ENCODE results near the gene GMDS. TPM values are rescaled to one million over a fixed set of nuclear protein-coding genes. Genes with fewer than 3 reads are reported as not detected.
A peak's percentile ranks its signal among the peaks of the same experiment; 100 is the strongest.

GMDS gene
- total and polyA plus RNA-seq, 2 of the 13 experiments (the other 11 are each of a cell fraction or from before 2014, with no cell fraction given), result 64.4 to 112 TPM

DNA sequence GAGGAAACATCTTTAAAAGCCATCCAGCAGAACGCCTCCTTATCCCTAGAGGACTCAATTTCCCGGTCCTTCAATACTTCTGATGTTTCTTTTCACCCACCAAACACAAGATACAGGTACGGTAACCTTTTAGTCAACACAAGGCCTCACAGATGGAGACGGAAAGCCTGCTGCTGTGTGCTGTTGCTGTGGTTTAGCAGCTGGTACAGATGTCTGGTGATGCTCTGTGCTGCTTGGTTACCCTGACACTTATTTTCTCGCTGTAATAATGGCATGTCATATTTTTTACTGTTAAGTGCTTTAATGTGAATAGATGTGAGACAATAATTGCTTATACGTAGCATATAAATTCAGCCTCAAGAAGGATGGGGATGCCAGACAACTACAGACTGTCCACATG, 25.3 kb downstream of the GMDS start:
- Histone ChIP-seq H3K4me2 (ENCODE audit: low read depth, low read length) (no peak overlapping the region), H3K27me3 (ENCODE audit: control insufficient read depth in 1 of 2, insufficient read depth in 2 of 2, low read length in 2 of 2) (no peaks in the 10 kb centered on the region), H3K4me3 (replicated peaks in 1 of 3; ENCODE audit: insufficient read depth in 1 of 3, low read depth in 2 of 3, low read length in 3 of 3) (no peak overlapping the region), H4K20me1 (ENCODE audit: insufficient read depth, low read length) (no peaks in the 10 kb centered on the region), H2AFZ (ENCODE audit: low read length) (no peak overlapping the region), H3K9ac (ENCODE audit: insufficient read depth, low read depth, low read length) (no peak overlapping the region), H3K9me3 (ENCODE audit: low read length) (no peaks in the 10 kb centered on the region), H3K79me2 (ENCODE audit: insufficient read depth, low read length) (peaks cover 97% of the 10 kb centered on the region), H3K36me3 (replicated peaks in 1 of 2; ENCODE audit: control insufficient read depth in 1 of 2, insufficient read depth in 2 of 2, low read length in 2 of 2) (peaks cover 1 to 4% of the 10 kb centered on the region in 2 experiments; a peak in 2 of 5 replicates), H3K27ac (ENCODE audit: extremely low read length, insufficient read depth, low read length) (no peak overlapping the region), H3K4me1 (ENCODE audit: insufficient read depth, low read length) (peaks cover 85% of the 10 kb centered on the region)
- intact Hi-C loops (cut with micrococcal nuclease; ENCODE audit: unreplicated experiment) (no loop called here), in situ Hi-C loops (cut with HindIII; ENCODE audit: extremely low pct_ligation_motif_present, low pct_unique_long_range_greater_than_20kb) (no loop called here)
- FAIRE-seq (no peak), ATAC-seq (no peak), DNase-seq (ENCODE audit: low spot score) (no peak)
- ChIA-PET CTCF (ENCODE audit: low intra/inter-chr PET ratio, low total read pairs) (no interaction called here), POLR2A (no interaction called here)
- no TSS peak for BruUV-seq (replicated peaks)
- WGBS (ENCODE audit: low lambda C conversion rate), result 98% methylated on average over 6 of the region's 6 CpGs
- TF ChIP-seq RBM22 (optimal IDR thresholded peaks at IDR 0.05; ENCODE audit: low read length) (peak; percentile 42), TRIM24 (CRISPR knock-in tag; IDR thresholded peaks at IDR 0.05) (no peak)

DNA sequence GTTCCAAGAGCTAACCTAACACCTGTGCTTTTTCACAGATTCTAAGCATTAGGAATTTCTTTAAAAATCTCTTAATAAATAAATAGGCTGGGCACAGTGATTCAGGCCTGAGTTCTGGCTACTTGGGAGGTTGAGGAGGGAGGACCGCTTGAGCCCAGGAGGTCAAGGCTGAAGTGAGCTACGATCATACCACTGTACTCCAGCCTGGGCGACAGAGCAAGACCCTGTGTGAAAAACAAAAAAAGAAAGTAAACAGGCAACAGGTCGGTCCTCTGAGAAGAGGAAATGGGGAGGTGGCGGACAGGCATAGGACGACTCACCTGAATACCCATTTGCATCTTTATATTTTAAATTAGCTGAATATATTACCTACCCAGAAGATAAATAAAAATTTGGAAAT, 26.5 kb downstream of the GMDS start:
- Histone ChIP-seq H3K79me2 (ENCODE audit: insufficient read depth, low read length) (peaks cover 97% of the 10 kb centered on the region), H3K4me2 (ENCODE audit: low read depth, low read length) (no peak overlapping the region), H3K9me3 (ENCODE audit: low read length) (no peaks in the 10 kb centered on the region), H3K36me3 (replicated peaks in 1 of 2; ENCODE audit: control insufficient read depth in 1 of 2, insufficient read depth in 2 of 2, low read length in 2 of 2) (peaks cover 1 to 4% of the 10 kb centered on the region in 2 experiments; a peak in 2 of 5 replicates), H4K20me1 (ENCODE audit: insufficient read depth, low read length) (no peaks in the 10 kb centered on the region), H3K27me3 (ENCODE audit: control insufficient read depth in 1 of 2, insufficient read depth in 2 of 2, low read length in 2 of 2) (no peaks in the 10 kb centered on the region), H3K27ac (ENCODE audit: extremely low read length, insufficient read depth, low read length) (peak overlapping the region; percentile 11), H3K9ac (ENCODE audit: insufficient read depth, low read depth, low read length) (no peak overlapping the region), H2AFZ (ENCODE audit: low read length) (no peak overlapping the region), H3K4me1 (ENCODE audit: insufficient read depth, low read length) (peaks cover 72% of the 10 kb centered on the region), H3K4me3 (replicated peaks in 1 of 3; ENCODE audit: insufficient read depth in 1 of 3, low read depth in 2 of 3, low read length in 3 of 3) (no peak overlapping the region)
- DNase-seq (ENCODE audit: low spot score) (no peak), FAIRE-seq (no peak), ATAC-seq (no peak)
- BruUV-seq (replicated peaks), result no TSS peak
- in situ Hi-C loops (cut with HindIII; ENCODE audit: extremely low pct_ligation_motif_present, low pct_unique_long_range_greater_than_20kb), result no loop called here
- ChIA-PET CTCF (ENCODE audit: low intra/inter-chr PET ratio, low total read pairs) (no interaction called here), POLR2A (no interaction called here)
- WGBS (ENCODE audit: low lambda C conversion rate), result 91% methylated on average over 6 of the region's 6 CpGs
- intact Hi-C loops (cut with micrococcal nuclease; ENCODE audit: unreplicated experiment), result no loop called here
- TF ChIP-seq, protein P1, sequence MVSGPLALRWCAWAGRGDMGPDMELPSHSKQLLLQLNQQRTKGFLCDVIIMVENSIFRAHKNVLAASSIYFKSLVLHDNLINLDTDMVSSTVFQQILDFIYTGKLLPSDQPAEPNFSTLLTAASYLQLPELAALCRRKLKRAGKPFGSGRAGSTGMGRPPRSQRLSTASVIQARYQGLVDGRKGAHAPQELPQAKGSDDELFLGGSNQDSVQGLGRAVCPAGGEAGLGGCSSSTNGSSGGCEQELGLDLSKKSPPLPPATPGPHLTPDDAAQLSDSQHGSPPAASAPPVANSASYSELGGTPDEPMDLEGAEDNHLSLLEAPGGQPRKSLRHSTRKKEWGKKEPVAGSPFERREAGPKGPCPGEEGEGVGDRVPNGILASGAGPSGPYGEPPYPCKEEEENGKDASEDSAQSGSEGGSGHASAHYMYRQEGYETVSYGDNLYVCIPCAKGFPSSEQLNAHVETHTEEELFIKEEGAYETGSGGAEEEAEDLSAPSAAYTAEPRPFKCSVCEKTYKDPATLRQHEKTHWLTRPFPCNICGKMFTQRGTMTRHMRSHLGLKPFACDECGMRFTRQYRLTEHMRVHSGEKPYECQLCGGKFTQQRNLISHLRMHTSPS (CRISPR knock-in tag; IDR thresholded peaks at IDR 0.05; ENCODE audit: low read depth), result no peak
- no peak for TF ChIP-seq HOXA3 (CRISPR knock-in tag; IDR thresholded peaks at IDR 0.05)
- peak; percentile 91 for TF ChIP-seq ZNF121 (CRISPR knock-in tag; IDR thresholded peaks at IDR 0.05)
- no peak for TF ChIP-seq NR3C1 (CRISPR knock-in tag; IDR thresholded peaks at IDR 0.05)
- TF ChIP-seq CHD4 (IDR thresholded peaks at IDR 0.05; ENCODE audit: borderline replicate concordance, low read length), result no peak
- TF ChIP-seq ZFX (CRISPR knock-in tag; IDR thresholded peaks at IDR 0.05; ENCODE audit: low read depth), result no peak
- TF ChIP-seq RBM22 (optimal IDR thresholded peaks at IDR 0.05; ENCODE audit: low read length), result peak; percentile 37
- TF ChIP-seq, protein P2, sequence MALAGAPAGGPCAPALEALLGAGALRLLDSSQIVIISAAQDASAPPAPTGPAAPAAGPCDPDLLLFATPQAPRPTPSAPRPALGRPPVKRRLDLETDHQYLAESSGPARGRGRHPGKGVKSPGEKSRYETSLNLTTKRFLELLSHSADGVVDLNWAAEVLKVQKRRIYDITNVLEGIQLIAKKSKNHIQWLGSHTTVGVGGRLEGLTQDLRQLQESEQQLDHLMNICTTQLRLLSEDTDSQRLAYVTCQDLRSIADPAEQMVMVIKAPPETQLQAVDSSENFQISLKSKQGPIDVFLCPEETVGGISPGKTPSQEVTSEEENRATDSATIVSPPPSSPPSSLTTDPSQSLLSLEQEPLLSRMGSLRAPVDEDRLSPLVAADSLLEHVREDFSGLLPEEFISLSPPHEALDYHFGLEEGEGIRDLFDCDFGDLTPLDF (CRISPR knock-in tag; IDR thresholded peaks at IDR 0.05), result no peak
- peak; percentile 43; the same call in 1 of the 2 replicates for TF ChIP-seq POGZ (CRISPR knock-in tag; IDR thresholded peaks at IDR 0.05)
- no peak for TF ChIP-seq CC2D1A (CRISPR knock-in tag; IDR thresholded peaks at IDR 0.05)
- TF ChIP-seq ZMYM3 (CRISPR knock-in tag; IDR thresholded peaks at IDR 0.05), result 0 out of 2 replicates have a peak, but pooled peaks have one; percentile 24
- no peak for TF ChIP-seq ZC3H13 (CRISPR knock-in tag; IDR thresholded peaks at IDR 0.05)
- no peak for TF ChIP-seq ZNF234 (CRISPR knock-in tag; conservative IDR thresholded peaks at IDR 0.05)
- no peak for TF ChIP-seq ZNF230 (CRISPR knock-in tag; IDR thresholded peaks at IDR 0.05)
